Measurements from ENCODE around the gene DOCK1. TPM values are rescaled to one million over a fixed set of nuclear protein-coding genes. Genes with fewer than 3 reads are reported as not detected.
"Not testable (repeated sequence)": the region's sequence is repeated elsewhere in the genome, so short reads cannot be mapped to it uniquely, and the experiment has no call there.

DOCK1 gene
- total RNA-seq, 2 experiments from 2014 or later, result 0.22 to 0.29 TPM

GRCh38 chr10:126906704-126907422 is 1.6 kb downstream of the DOCK1 start:
- intact Hi-C loops (cut with micrococcal nuclease), result no loop called here
- peaks cover 4% of the 10 kb centered on the region for H3K4me1 Mint-ChIP-seq (ENCODE audit: low read depth)
- no peak for DNase-seq
- ChIA-PET POLR2A (no interaction called here), CTCF (no interaction called here)
- no peaks in the 10 kb centered on the region for H3K9me3 Mint-ChIP-seq
- peaks cover 3% of the 10 kb centered on the region for H3K36me3 Mint-ChIP-seq
- H3K27ac Mint-ChIP-seq, result no peak overlapping the region
- peak overlapping the region; percentile 8 for H3K4me3 Mint-ChIP-seq
- H3K27me3 Mint-ChIP-seq, result peaks cover 24% of the 10 kb centered on the region

GRCh38 chr10:126907423-126907970 is 2.3 kb downstream of the DOCK1 start:
- Mint-ChIP-seq H3K27ac (no peak overlapping the region), H3K4me1 (ENCODE audit: low read depth) (peaks cover 4% of the 10 kb centered on the region), H3K9me3 (no peaks in the 10 kb centered on the region), H3K27me3 (peaks cover 24% of the 10 kb centered on the region), H3K36me3 (peaks cover 3% of the 10 kb centered on the region), H3K4me3 (no peak overlapping the region)
- POLR2A ChIA-PET, result no interaction called here
- CTCF ChIA-PET, result no interaction called here
- intact Hi-C loops (cut with micrococcal nuclease), result no loop called here
- DNase-seq, result no peak

GRCh38 chr10:126908225-126908624 is 3.0 kb downstream of the DOCK1 start:
- CTCF ChIA-PET, result no interaction called here
- H3K4me1 Mint-ChIP-seq (ENCODE audit: low read depth), result peaks cover 4% of the 10 kb centered on the region
- no peak overlapping the region for H3K27ac Mint-ChIP-seq

GRCh38 chr10:126908729-126909128 is 3.5 kb downstream of the DOCK1 start:
- H3K27ac Mint-ChIP-seq, result no peak overlapping the region
- DNase-seq, result no peak
- no peaks in the 10 kb centered on the region for H3K9me3 Mint-ChIP-seq
- intact Hi-C loops (cut with micrococcal nuclease), result no loop called here
- H3K27me3 Mint-ChIP-seq, result peaks cover 19% of the 10 kb centered on the region
- ChIA-PET POLR2A (no interaction called here), CTCF (no interaction called here)
- peaks cover 4% of the 10 kb centered on the region for H3K4me1 Mint-ChIP-seq (ENCODE audit: low read depth)
- peaks cover 3% of the 10 kb centered on the region for H3K36me3 Mint-ChIP-seq
- no peak overlapping the region for H3K4me3 Mint-ChIP-seq

More at GRCh38 chr10:126908225-126908624, 3.0 kb downstream of the DOCK1 start:
- no peak for DNase-seq
- Mint-ChIP-seq H3K27me3 (peaks cover 24% of the 10 kb centered on the region), H3K4me3 (no peak overlapping the region), H3K9me3 (no peaks in the 10 kb centered on the region), H3K36me3 (peaks cover 3% of the 10 kb centered on the region)
- intact Hi-C loops (cut with micrococcal nuclease), result no loop called here
- POLR2A ChIA-PET, result no interaction called here

- CTCF ChIA-PET, result no interaction called here
- POLR2A ChIA-PET, result no interaction called here
- intact Hi-C loops (cut with micrococcal nuclease), result no loop called here
- peaks cover 4% of the 10 kb centered on the region for H3K4me1 Mint-ChIP-seq (ENCODE audit: low read depth)
- H3K36me3 Mint-ChIP-seq, result peaks cover 2% of the 10 kb centered on the region
- no peaks in the 10 kb centered on the region for H3K9me3 Mint-ChIP-seq
- peaks cover 17% of the 10 kb centered on the region for H3K27me3 Mint-ChIP-seq
- no peak for DNase-seq
- no peak overlapping the region for H3K4me3 Mint-ChIP-seq
- H3K27ac Mint-ChIP-seq, result no peak overlapping the region
Measured at GRCh38 chr10:126909147-126909546, 3.9 kb downstream of the DOCK1 start.

GRCh38 chr10:126910196-126910595 is 5.0 kb downstream of the DOCK1 start:
- no peak overlapping the region for H3K27ac Mint-ChIP-seq
- CTCF ChIA-PET, result no interaction called here
- H3K4me1 Mint-ChIP-seq (ENCODE audit: low read depth), result peaks cover 4% of the 10 kb centered on the region
- intact Hi-C loops (cut with micrococcal nuclease), result no loop called here
- peaks cover 10% of the 10 kb centered on the region for H3K27me3 Mint-ChIP-seq
- H3K36me3 Mint-ChIP-seq, result peaks cover 2% of the 10 kb centered on the region
- POLR2A ChIA-PET, result no interaction called here
- H3K9me3 Mint-ChIP-seq, result peaks cover 6% of the 10 kb centered on the region
- H3K4me3 Mint-ChIP-seq, result no peak overlapping the region
- DNase-seq, result no peak

GRCh38 chr10:126910798-126911197 is 5.6 kb downstream of the DOCK1 start:
- no peak for DNase-seq
- Mint-ChIP-seq H3K27me3 (peaks cover 8% of the 10 kb centered on the region), H3K9me3 (peaks cover 6% of the 10 kb centered on the region), H3K4me3 (no peak overlapping the region), H3K27ac (no peak overlapping the region), H3K4me1 (ENCODE audit: low read depth) (peaks cover 4% of the 10 kb centered on the region), H3K36me3 (peaks cover 2% of the 10 kb centered on the region)
- POLR2A ChIA-PET, result no interaction called here
- CTCF ChIA-PET, result no interaction called here
- intact Hi-C loops (cut with micrococcal nuclease), result no loop called here

- Mint-ChIP-seq H3K27ac (no peak overlapping the region), H3K36me3 (peaks cover 1% of the 10 kb centered on the region), H3K4me1 (ENCODE audit: low read depth) (peaks cover 3% of the 10 kb centered on the region), H3K9me3 (peaks cover 6% of the 10 kb centered on the region), H3K4me3 (no peak overlapping the region), H3K27me3 (peaks cover 8% of the 10 kb centered on the region)
- POLR2A ChIA-PET, result no interaction called here
- CTCF ChIA-PET, result no interaction called here
- no peak for DNase-seq
- intact Hi-C loops (cut with micrococcal nuclease), result no loop called here
Measured at GRCh38 chr10:126911301-126911700, 6.1 kb downstream of the DOCK1 start.

- POLR2A ChIA-PET, result no interaction called here
- Mint-ChIP-seq H3K27me3 (no peaks in the 10 kb centered on the region), H3K36me3 (no peaks in the 10 kb centered on the region), H3K4me1 (ENCODE audit: low read depth) (no peaks in the 10 kb centered on the region), H3K27ac (no peak overlapping the region), H3K9me3 (peaks cover 8% of the 10 kb centered on the region), H3K4me3 (no peak overlapping the region)
- CTCF ChIA-PET, result no interaction called here
- no peak for DNase-seq
- intact Hi-C loops (cut with micrococcal nuclease), result no loop called here
Measured at GRCh38 chr10:126913316-126913715, 8.1 kb downstream of the DOCK1 start.

- no peaks in the 10 kb centered on the region for H3K36me3 Mint-ChIP-seq
- POLR2A ChIA-PET, result no interaction called here
- CTCF ChIA-PET, result no interaction called here
- H3K4me3 Mint-ChIP-seq, result no peak overlapping the region
- no peak for DNase-seq
- H3K9me3 Mint-ChIP-seq, result peaks cover 8% of the 10 kb centered on the region
- no peak overlapping the region for H3K27ac Mint-ChIP-seq
- H3K4me1 Mint-ChIP-seq (ENCODE audit: low read depth), result no peaks in the 10 kb centered on the region
- H3K27me3 Mint-ChIP-seq, result no peaks in the 10 kb centered on the region
- intact Hi-C loops (cut with micrococcal nuclease), result no loop called here
Measured at GRCh38 chr10:126914561-126914960, 9.3 kb downstream of the DOCK1 start.

GRCh38 chr10:126916952-126917351 is 11.7 kb downstream of the DOCK1 start:
- DNase-seq; intact Hi-C loops (cut with micrococcal nuclease); POLR2A ChIA-PET; CTCF ChIA-PET; H3K4me3 Mint-ChIP-seq; H3K4me1 Mint-ChIP-seq (ENCODE audit: low read depth); H3K27ac Mint-ChIP-seq; H3K36me3 Mint-ChIP-seq; H3K27me3 Mint-ChIP-seq: not testable (repeated sequence)
- H3K9me3 Mint-ChIP-seq, result peaks cover 12% of the 10 kb centered on the region

GRCh38 chr10:126917375-126917774 is 12.1 kb downstream of the DOCK1 start:
- Mint-ChIP-seq H3K36me3 (no peaks in the 10 kb centered on the region), H3K9me3 (peaks cover 12% of the 10 kb centered on the region), H3K4me3 (no peak overlapping the region), H3K4me1 (ENCODE audit: low read depth) (no peaks in the 10 kb centered on the region), H3K27me3 (no peaks in the 10 kb centered on the region), H3K27ac (no peak overlapping the region)
- intact Hi-C loops (cut with micrococcal nuclease), result no loop called here
- DNase-seq, result no peak
- CTCF ChIA-PET, result no interaction called here
- POLR2A ChIA-PET, result no interaction called here
